Nephron progenitor cell (in vitro differentiated cells): ENCODE data around the gene ARHGAP24.
"Not testable (repeated sequence)": the region's sequence is repeated elsewhere in the genome, so short reads cannot be mapped to it uniquely, and the experiment has no call there.

Experiments
- DNase-seq: peaks from one replicate; pipeline ENCODE4 v3.0.0; 2021
- H3K27ac Mint-ChIP-seq: 2 replicates; pipeline ENCODE4 v1.8.0; 2021; ENCODE audit warnings: mild to moderate bottlenecking, moderate library complexity, mixed read lengths
- H3K27me3 Mint-ChIP-seq: 2 replicates; pipeline ENCODE4 v1.8.0; 2021; ENCODE audit warnings: mild to moderate bottlenecking, low read depth, mixed read lengths; ENCODE audit not compliant: poor library complexity
- H3K36me3 Mint-ChIP-seq: 2 replicates; pipeline ENCODE4 v1.8.0; 2021; ENCODE audit warnings: low read depth, mixed read lengths
- H3K4me1 Mint-ChIP-seq: 2 replicates; pipeline ENCODE4 v1.8.0; 2021; ENCODE audit warnings: mixed read lengths
- H3K4me3 Mint-ChIP-seq: 2 replicates; pipeline ENCODE4 v1.8.0; 2021; ENCODE audit warnings: mild to moderate bottlenecking, moderate library complexity, mixed read lengths
- H3K9me3 Mint-ChIP-seq: 2 replicates; pipeline ENCODE4 v1.8.0; 2021; ENCODE audit warnings: mild to moderate bottlenecking, moderate library complexity, mixed read lengths
- CTCF ChIP-seq: fragments of 200-600 bp; sonication (generic); IDR thresholded peaks from 2 replicates; pipeline ENCODE4 v1.5.0; 2021; ENCODE audit warnings: antibody characterized with exemption

Gene ARHGAP24

GRCh38 chr4:86011117-86011516 lies 536.2 kb downstream of the ARHGAP24 start:
- Mint-ChIP-seq H3K4me3 (no peak overlapping the region), H3K9me3 (no peaks in the 10 kb centered on the region), H3K4me1 (peaks cover 13% of the 10 kb centered on the region), H3K36me3 (no peaks in the 10 kb centered on the region), H3K27ac (no peak overlapping the region), H3K27me3 (no peaks in the 10 kb centered on the region)
- no peak for DNase-seq
- no peak for TF ChIP-seq CTCF

- no peak for TF ChIP-seq CTCF
- no peak for DNase-seq
- no peaks in the 10 kb centered on the region for H3K9me3 Mint-ChIP-seq
- H3K27ac Mint-ChIP-seq: no peak overlapping the region
- no peaks in the 10 kb centered on the region for H3K36me3 Mint-ChIP-seq
- peaks cover 13% of the 10 kb centered on the region for H3K4me1 Mint-ChIP-seq
- H3K27me3 Mint-ChIP-seq: no peaks in the 10 kb centered on the region
- no peak overlapping the region for H3K4me3 Mint-ChIP-seq
Observed at GRCh38 chr4:86013621-86014020, 538.7 kb downstream of the ARHGAP24 start.

- no peak overlapping the region for H3K4me3 Mint-ChIP-seq
- H3K27me3 Mint-ChIP-seq: no peaks in the 10 kb centered on the region
- H3K4me1 Mint-ChIP-seq: peaks cover 13% of the 10 kb centered on the region
- DNase-seq: no peak
- no peak overlapping the region for H3K27ac Mint-ChIP-seq
- no peaks in the 10 kb centered on the region for H3K9me3 Mint-ChIP-seq
- H3K36me3 Mint-ChIP-seq: no peaks in the 10 kb centered on the region
- TF ChIP-seq CTCF: no peak
Observed at GRCh38 chr4:86014599-86014998, 539.6 kb downstream of the ARHGAP24 start.

GRCh38 chr4:86015412-86016350 lies 540.7 kb downstream of the ARHGAP24 start:
- no peak for TF ChIP-seq CTCF
- H3K27ac Mint-ChIP-seq: peak overlapping the region; percentile 67

GRCh38 chr4:86019362-86019761 lies 544.4 kb downstream of the ARHGAP24 start:
- H3K4me3 Mint-ChIP-seq: no peak overlapping the region
- peaks cover 9% of the 10 kb centered on the region for H3K4me1 Mint-ChIP-seq
- DNase-seq: no peak
- TF ChIP-seq CTCF: no peak
- peaks cover 15% of the 10 kb centered on the region for H3K9me3 Mint-ChIP-seq
- no peaks in the 10 kb centered on the region for H3K27me3 Mint-ChIP-seq
- peaks cover 27% of the 10 kb centered on the region for H3K36me3 Mint-ChIP-seq
- no peak overlapping the region for H3K27ac Mint-ChIP-seq

More at GRCh38 chr4:86015412-86016350, 540.7 kb downstream of the ARHGAP24 start:
- peaks cover 8% of the 10 kb centered on the region for H3K36me3 Mint-ChIP-seq
- DNase-seq: no peak
- H3K27me3 Mint-ChIP-seq: no peaks in the 10 kb centered on the region
- H3K9me3 Mint-ChIP-seq: peaks cover under 1% of the 10 kb centered on the region
- H3K4me1 Mint-ChIP-seq: peaks cover 13% of the 10 kb centered on the region
- no peak overlapping the region for H3K4me3 Mint-ChIP-seq

- Mint-ChIP-seq H3K4me1 (peaks cover 4% of the 10 kb centered on the region), H3K4me3 (no peak overlapping the region)
- TF ChIP-seq CTCF: no peak
Observed at GRCh38 chr4:86019906-86020305, 545.0 kb downstream of the ARHGAP24 start.

GRCh38 chr4:86021671-86022070 lies 546.7 kb downstream of the ARHGAP24 start:
- Mint-ChIP-seq H3K9me3 (peaks cover 15% of the 10 kb centered on the region), H3K36me3 (peaks cover 27% of the 10 kb centered on the region)
- not testable (repeated sequence) for H3K27me3 Mint-ChIP-seq, H3K4me1 Mint-ChIP-seq, DNase-seq, H3K4me3 Mint-ChIP-seq, H3K27ac Mint-ChIP-seq

More at GRCh38 chr4:86019906-86020305, 545.0 kb downstream of the ARHGAP24 start:
- Mint-ChIP-seq H3K9me3 (peaks cover 15% of the 10 kb centered on the region), H3K27ac (no peak overlapping the region), H3K36me3 (peaks cover 27% of the 10 kb centered on the region), H3K27me3 (no peaks in the 10 kb centered on the region)
- DNase-seq: no peak
